GM23338 (cell line): ENCODE measurements around the gene PTPN20. TPM values are rescaled to one million over a fixed set of nuclear protein-coding genes. Genes with fewer than 3 reads are reported as not detected.

Source experiments
- ATAC-seq: fragments of 200-7000 bp; cut with Tn5 transposase; 3 replicates; pipeline ENCODE4 v1.9.1; 2020
- DNase-seq: peaks from one replicate; pipeline ENCODE4 v3.0.0-alpha.2; 2015; ENCODE audit warnings: low spot score
- H2AFZ ChIP-seq: fragments of 200-600 bp; sonication (generic); 2 replicates; pipeline ENCODE4 v1.8.0; 2016; ENCODE audit warnings: antibody characterized with exemption, mild to moderate bottlenecking, moderate library complexity
- H3F3A ChIP-seq: fragments of 200-600 bp; sonication (generic); replicated peaks from 2 replicates; pipeline ENCODE4 v1.8.0; 2017; ENCODE audit warnings: antibody characterized with exemption, mixed run types, low read depth
- H3K27ac ChIP-seq: fragments of 200-600 bp; sonication (generic); 2 replicates; pipeline ENCODE4 v1.6.1; 2016; ENCODE audit warnings: low read depth
- H3K27me3 ChIP-seq: fragments of 200-600 bp; sonication (generic); 2 replicates; pipeline ENCODE4 v1.8.0; 2016; ENCODE audit warnings: mild to moderate bottlenecking, mixed run types, moderate library complexity; ENCODE audit not compliant: insufficient read depth
- H3K36me3 ChIP-seq: fragments of 200-600 bp; sonication (generic); 2 replicates; pipeline ENCODE4 v1.8.0; 2016; ENCODE audit warnings: mild to moderate bottlenecking; ENCODE audit not compliant: insufficient read depth
- H3K4me1 ChIP-seq: fragments of 200-600 bp; sonication (generic); 2 replicates; pipeline ENCODE4 v1.8.0; 2016; ENCODE audit warnings: mild to moderate bottlenecking, moderate library complexity; ENCODE audit not compliant: insufficient read depth
- H3K4me2 ChIP-seq: fragments of 200-600 bp; sonication (generic); 2 replicates; pipeline ENCODE4 v1.7.1; 2017; ENCODE audit warnings: mixed run types
- H3K4me3 ChIP-seq: fragments of 200-600 bp; sonication (generic); 2 replicates; pipeline ENCODE4 v1.6.1; 2016; ENCODE audit warnings: mixed run types
- H3K79me2 ChIP-seq: fragments of 200-600 bp; sonication (generic); replicated peaks from 2 replicates; pipeline ENCODE4 v1.8.0; 2017; ENCODE audit warnings: mild to moderate bottlenecking; ENCODE audit not compliant: insufficient read depth
- H3K9me2 ChIP-seq: fragments of 200-600 bp; sonication (generic); 2 replicates; pipeline ENCODE4 v1.8.0; 2017; ENCODE audit not compliant: insufficient read depth
- H4K20me1 ChIP-seq: fragments of 200-600 bp; sonication (generic); replicated peaks from 2 replicates; pipeline ENCODE4 v1.8.0; 2017; ENCODE audit warnings: mild to moderate bottlenecking; ENCODE audit not compliant: insufficient read depth
- H3K27ac Mint-ChIP-seq: 2 replicates; pipeline ENCODE4 v1.8.0; 2020; ENCODE audit warnings: inconsistent platforms, mild to moderate bottlenecking, moderate library complexity, mixed read lengths
- H3K27me3 Mint-ChIP-seq: 3 replicates; pipeline ENCODE4 v1.8.0; 2022; ENCODE audit warnings: low read depth, mild to moderate bottlenecking, moderate library complexity, mixed read lengths, inconsistent platforms; ENCODE audit not compliant: insufficient read depth, poor library complexity
- H3K36me3 Mint-ChIP-seq: 3 replicates; pipeline ENCODE4 v1.8.0; 2021; ENCODE audit warnings: low read depth, mild to moderate bottlenecking, inconsistent platforms, moderate library complexity, mixed read lengths
- H3K4me1 Mint-ChIP-seq: 3 replicates; pipeline ENCODE4 v1.8.0; 2020; ENCODE audit warnings: mild to moderate bottlenecking, inconsistent platforms, mixed read lengths
- H3K4me3 Mint-ChIP-seq: 3 replicates; pipeline ENCODE4 v1.8.0; 2021; ENCODE audit warnings: moderate library complexity, mild to moderate bottlenecking, inconsistent platforms, mixed read lengths
- H3K9me3 Mint-ChIP-seq: 3 replicates; pipeline ENCODE4 v1.8.0; 2020; ENCODE audit warnings: moderate library complexity, mild to moderate bottlenecking, inconsistent platforms, mixed read lengths
- CREB1 ChIP-seq: fragments of 250-450 bp; sonication (Bioruptor Pico); IDR thresholded peaks from 2 replicates; pipeline ENCODE4 v1.5.0; 2020; ENCODE audit warnings: low read depth, mild to moderate bottlenecking, moderate library complexity
- EZH2 ChIP-seq: fragments of 200-600 bp; sonication (generic); IDR thresholded peaks from one replicate; pipeline ENCODE4 v1.8.0; 2017; ENCODE audit warnings: antibody characterized with exemption, mild to moderate bottlenecking, low read depth; ENCODE audit not compliant: unreplicated experiment
- EZH2phosphoT487 ChIP-seq: fragments of 200-600 bp; sonication (generic); IDR thresholded peaks from one replicate; pipeline ENCODE4 v1.8.1; 2018; ENCODE audit warnings: antibody characterized with exemption; ENCODE audit not compliant: unreplicated experiment
- JUNB ChIP-seq: IDR thresholded peaks from one replicate; pipeline ENCODE4 v1.6.1; 2016; ENCODE audit warnings: antibody characterized with exemption; ENCODE audit not compliant: unreplicated experiment
- NANOG ChIP-seq: IDR thresholded peaks from 2 replicates; pipeline ENCODE4 v1.6.1; 2016; ENCODE audit warnings: antibody characterized with exemption, borderline replicate concordance
- POLR2AphosphoS5 ChIP-seq: IDR thresholded peaks from 2 replicates; pipeline ENCODE4 v1.6.1; 2016; ENCODE audit warnings: antibody characterized with exemption, low read depth
- STAT1 ChIP-seq: IDR thresholded peaks from one replicate; pipeline ENCODE4 v1.6.1; 2016; ENCODE audit warnings: antibody characterized with exemption; ENCODE audit not compliant: unreplicated experiment
- ZNF114 ChIP-seq: fragments of 250-450 bp; sonication (Bioruptor Pico); IDR thresholded peaks from 2 replicates; pipeline ENCODE4 v1.5.0; 2020; ENCODE audit warnings: mild to moderate bottlenecking, moderate library complexity
- ZNF331 ChIP-seq: fragments of 250-450 bp; sonication (Bioruptor Pico); IDR thresholded peaks from 2 replicates; pipeline ENCODE4 v1.5.0; 2020; ENCODE audit warnings: low read depth, mild to moderate bottlenecking, moderate library complexity
- polyA plus RNA-seq: library from polyadenylated mRNA; unstranded; fragments of >200 nt; fragmentation: Nextera tagmentation; extraction: Ambion mirVana; gene quantifications from 2 replicates; pipeline ENCODE4 v1.2.1, GENCODE V29; 2016
- total RNA-seq: library from RNA; depleted of rRNA; stranded (reverse); fragments of >200 nt; shearing (Covaris generic); gene quantifications from 2 replicates; pipeline ENCODE4 v1.2.3, GENCODE V29; 2014
- TF ChIP-seq, protein P1 (sequence below): IDR thresholded peaks from one replicate; pipeline ENCODE4 v1.6.1; 2018; ENCODE audit warnings: antibody characterized with exemption; ENCODE audit not compliant: unreplicated experiment
- TF ChIP-seq, protein P2 (sequence below): IDR thresholded peaks from 2 replicates; pipeline ENCODE4 v1.6.1; 2016; ENCODE audit warnings: antibody characterized with exemption
- TF ChIP-seq, protein P3 (sequence below), 2 experiments: fragments of 200-600 bp in 1 of 2; sonication (generic) in 1 of 2; conservative IDR thresholded peaks; 2 replicates each; pipeline versions ENCODE4 v1.5.1 to v1.6.1; 2016 to 2017; ENCODE audit warnings: antibody characterized with exemption in 2 of 2, low read depth in 2 of 2, mild to moderate bottlenecking in 2 of 2, moderate library complexity in 1 of 2
- TF ChIP-seq, protein P4 (sequence below): fragments of 250-450 bp; sonication (Bioruptor Pico); IDR thresholded peaks from 2 replicates; pipeline ENCODE4 v1.5.0; 2020; ENCODE audit warnings: mild to moderate bottlenecking, moderate library complexity

The PTPN20 gene
- total and polyA plus RNA-seq, 2 experiments from 2014 or later = 0.13 TPM; not detected in 1

DNA sequence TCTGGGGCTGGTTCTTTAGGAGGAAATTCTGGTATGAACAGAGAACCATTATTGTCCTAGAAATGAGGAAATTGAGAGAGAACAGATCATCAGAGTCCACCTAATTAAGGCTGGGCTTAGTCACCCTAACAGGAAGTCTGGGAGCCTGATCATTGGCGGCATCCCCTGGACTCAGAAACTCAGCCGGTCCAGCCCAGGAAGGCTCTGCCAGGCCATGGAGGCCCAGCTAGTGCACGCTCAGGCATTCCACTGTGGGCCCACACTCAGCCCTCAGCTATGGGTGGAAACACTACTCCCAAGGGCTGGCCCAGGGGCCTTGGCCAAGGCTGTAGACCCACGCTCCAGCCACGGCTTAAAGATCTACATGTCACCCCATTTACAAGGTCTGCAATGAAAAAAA lies 109.2 kb downstream of the PTPN20 start:
- peaks cover 4% of the 10 kb centered on the region; the same call in 1 of the 2 replicates for H3K9me2 ChIP-seq
- no peaks in the 10 kb centered on the region for H3K4me1 Mint-ChIP-seq
- H3F3A ChIP-seq = no peaks in the 10 kb centered on the region
- H3K9me3 Mint-ChIP-seq = no peaks in the 10 kb centered on the region; the same call in 1 of the 3 replicates
- H3K4me3 ChIP-seq = no peak overlapping the region
- no peaks in the 10 kb centered on the region for H3K36me3 ChIP-seq
- H2AFZ ChIP-seq = no peak overlapping the region
- H3K27me3 Mint-ChIP-seq = peaks cover 4% of the 10 kb centered on the region
- no peak overlapping the region for H3K27ac Mint-ChIP-seq
- no peak overlapping the region for H3K27ac ChIP-seq
- no peaks in the 10 kb centered on the region for H3K4me1 ChIP-seq
- no peak for DNase-seq
- no peak overlapping the region for H3K4me3 Mint-ChIP-seq
- no peaks in the 10 kb centered on the region for H3K79me2 ChIP-seq
- no peaks in the 10 kb centered on the region for H4K20me1 ChIP-seq
- ATAC-seq = no peak
- no peak for TF ChIP-seq EZH2phosphoT487
- no peak for TF ChIP-seq STAT1
- no peak for TF ChIP-seq EZH2
- TF ChIP-seq, protein P1, sequence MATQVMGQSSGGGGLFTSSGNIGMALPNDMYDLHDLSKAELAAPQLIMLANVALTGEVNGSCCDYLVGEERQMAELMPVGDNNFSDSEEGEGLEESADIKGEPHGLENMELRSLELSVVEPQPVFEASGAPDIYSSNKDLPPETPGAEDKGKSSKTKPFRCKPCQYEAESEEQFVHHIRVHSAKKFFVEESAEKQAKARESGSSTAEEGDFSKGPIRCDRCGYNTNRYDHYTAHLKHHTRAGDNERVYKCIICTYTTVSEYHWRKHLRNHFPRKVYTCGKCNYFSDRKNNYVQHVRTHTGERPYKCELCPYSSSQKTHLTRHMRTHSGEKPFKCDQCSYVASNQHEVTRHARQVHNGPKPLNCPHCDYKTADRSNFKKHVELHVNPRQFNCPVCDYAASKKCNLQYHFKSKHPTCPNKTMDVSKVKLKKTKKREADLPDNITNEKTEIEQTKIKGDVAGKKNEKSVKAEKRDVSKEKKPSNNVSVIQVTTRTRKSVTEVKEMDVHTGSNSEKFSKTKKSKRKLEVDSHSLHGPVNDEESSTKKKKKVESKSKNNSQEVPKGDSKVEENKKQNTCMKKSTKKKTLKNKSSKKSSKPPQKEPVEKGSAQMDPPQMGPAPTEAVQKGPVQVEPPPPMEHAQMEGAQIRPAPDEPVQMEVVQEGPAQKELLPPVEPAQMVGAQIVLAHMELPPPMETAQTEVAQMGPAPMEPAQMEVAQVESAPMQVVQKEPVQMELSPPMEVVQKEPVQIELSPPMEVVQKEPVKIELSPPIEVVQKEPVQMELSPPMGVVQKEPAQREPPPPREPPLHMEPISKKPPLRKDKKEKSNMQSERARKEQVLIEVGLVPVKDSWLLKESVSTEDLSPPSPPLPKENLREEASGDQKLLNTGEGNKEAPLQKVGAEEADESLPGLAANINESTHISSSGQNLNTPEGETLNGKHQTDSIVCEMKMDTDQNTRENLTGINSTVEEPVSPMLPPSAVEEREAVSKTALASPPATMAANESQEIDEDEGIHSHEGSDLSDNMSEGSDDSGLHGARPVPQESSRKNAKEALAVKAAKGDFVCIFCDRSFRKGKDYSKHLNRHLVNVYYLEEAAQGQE = no peak
- no peak for TF ChIP-seq ZNF114 (CRISPR knock-in tag)
- TF ChIP-seq NANOG = no peak
- no peak for TF ChIP-seq POLR2AphosphoS5
- TF ChIP-seq, protein P2, sequence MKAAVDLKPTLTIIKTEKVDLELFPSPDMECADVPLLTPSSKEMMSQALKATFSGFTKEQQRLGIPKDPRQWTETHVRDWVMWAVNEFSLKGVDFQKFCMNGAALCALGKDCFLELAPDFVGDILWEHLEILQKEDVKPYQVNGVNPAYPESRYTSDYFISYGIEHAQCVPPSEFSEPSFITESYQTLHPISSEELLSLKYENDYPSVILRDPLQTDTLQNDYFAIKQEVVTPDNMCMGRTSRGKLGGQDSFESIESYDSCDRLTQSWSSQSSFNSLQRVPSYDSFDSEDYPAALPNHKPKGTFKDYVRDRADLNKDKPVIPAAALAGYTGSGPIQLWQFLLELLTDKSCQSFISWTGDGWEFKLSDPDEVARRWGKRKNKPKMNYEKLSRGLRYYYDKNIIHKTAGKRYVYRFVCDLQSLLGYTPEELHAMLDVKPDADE = no peak
- no peak for TF ChIP-seq JUNB
- TF ChIP-seq ZNF331 (CRISPR knock-in tag) = no peak
- TF ChIP-seq CREB1 (CRISPR knock-in tag) = no peak
- TF ChIP-seq, protein P3, sequence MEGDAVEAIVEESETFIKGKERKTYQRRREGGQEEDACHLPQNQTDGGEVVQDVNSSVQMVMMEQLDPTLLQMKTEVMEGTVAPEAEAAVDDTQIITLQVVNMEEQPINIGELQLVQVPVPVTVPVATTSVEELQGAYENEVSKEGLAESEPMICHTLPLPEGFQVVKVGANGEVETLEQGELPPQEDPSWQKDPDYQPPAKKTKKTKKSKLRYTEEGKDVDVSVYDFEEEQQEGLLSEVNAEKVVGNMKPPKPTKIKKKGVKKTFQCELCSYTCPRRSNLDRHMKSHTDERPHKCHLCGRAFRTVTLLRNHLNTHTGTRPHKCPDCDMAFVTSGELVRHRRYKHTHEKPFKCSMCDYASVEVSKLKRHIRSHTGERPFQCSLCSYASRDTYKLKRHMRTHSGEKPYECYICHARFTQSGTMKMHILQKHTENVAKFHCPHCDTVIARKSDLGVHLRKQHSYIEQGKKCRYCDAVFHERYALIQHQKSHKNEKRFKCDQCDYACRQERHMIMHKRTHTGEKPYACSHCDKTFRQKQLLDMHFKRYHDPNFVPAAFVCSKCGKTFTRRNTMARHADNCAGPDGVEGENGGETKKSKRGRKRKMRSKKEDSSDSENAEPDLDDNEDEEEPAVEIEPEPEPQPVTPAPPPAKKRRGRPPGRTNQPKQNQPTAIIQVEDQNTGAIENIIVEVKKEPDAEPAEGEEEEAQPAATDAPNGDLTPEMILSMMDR (conservative IDR thresholded peaks at IDR 0.05; ENCODE audit: low read depth in 2 of 2) = no peak
- TF ChIP-seq, protein P4, sequence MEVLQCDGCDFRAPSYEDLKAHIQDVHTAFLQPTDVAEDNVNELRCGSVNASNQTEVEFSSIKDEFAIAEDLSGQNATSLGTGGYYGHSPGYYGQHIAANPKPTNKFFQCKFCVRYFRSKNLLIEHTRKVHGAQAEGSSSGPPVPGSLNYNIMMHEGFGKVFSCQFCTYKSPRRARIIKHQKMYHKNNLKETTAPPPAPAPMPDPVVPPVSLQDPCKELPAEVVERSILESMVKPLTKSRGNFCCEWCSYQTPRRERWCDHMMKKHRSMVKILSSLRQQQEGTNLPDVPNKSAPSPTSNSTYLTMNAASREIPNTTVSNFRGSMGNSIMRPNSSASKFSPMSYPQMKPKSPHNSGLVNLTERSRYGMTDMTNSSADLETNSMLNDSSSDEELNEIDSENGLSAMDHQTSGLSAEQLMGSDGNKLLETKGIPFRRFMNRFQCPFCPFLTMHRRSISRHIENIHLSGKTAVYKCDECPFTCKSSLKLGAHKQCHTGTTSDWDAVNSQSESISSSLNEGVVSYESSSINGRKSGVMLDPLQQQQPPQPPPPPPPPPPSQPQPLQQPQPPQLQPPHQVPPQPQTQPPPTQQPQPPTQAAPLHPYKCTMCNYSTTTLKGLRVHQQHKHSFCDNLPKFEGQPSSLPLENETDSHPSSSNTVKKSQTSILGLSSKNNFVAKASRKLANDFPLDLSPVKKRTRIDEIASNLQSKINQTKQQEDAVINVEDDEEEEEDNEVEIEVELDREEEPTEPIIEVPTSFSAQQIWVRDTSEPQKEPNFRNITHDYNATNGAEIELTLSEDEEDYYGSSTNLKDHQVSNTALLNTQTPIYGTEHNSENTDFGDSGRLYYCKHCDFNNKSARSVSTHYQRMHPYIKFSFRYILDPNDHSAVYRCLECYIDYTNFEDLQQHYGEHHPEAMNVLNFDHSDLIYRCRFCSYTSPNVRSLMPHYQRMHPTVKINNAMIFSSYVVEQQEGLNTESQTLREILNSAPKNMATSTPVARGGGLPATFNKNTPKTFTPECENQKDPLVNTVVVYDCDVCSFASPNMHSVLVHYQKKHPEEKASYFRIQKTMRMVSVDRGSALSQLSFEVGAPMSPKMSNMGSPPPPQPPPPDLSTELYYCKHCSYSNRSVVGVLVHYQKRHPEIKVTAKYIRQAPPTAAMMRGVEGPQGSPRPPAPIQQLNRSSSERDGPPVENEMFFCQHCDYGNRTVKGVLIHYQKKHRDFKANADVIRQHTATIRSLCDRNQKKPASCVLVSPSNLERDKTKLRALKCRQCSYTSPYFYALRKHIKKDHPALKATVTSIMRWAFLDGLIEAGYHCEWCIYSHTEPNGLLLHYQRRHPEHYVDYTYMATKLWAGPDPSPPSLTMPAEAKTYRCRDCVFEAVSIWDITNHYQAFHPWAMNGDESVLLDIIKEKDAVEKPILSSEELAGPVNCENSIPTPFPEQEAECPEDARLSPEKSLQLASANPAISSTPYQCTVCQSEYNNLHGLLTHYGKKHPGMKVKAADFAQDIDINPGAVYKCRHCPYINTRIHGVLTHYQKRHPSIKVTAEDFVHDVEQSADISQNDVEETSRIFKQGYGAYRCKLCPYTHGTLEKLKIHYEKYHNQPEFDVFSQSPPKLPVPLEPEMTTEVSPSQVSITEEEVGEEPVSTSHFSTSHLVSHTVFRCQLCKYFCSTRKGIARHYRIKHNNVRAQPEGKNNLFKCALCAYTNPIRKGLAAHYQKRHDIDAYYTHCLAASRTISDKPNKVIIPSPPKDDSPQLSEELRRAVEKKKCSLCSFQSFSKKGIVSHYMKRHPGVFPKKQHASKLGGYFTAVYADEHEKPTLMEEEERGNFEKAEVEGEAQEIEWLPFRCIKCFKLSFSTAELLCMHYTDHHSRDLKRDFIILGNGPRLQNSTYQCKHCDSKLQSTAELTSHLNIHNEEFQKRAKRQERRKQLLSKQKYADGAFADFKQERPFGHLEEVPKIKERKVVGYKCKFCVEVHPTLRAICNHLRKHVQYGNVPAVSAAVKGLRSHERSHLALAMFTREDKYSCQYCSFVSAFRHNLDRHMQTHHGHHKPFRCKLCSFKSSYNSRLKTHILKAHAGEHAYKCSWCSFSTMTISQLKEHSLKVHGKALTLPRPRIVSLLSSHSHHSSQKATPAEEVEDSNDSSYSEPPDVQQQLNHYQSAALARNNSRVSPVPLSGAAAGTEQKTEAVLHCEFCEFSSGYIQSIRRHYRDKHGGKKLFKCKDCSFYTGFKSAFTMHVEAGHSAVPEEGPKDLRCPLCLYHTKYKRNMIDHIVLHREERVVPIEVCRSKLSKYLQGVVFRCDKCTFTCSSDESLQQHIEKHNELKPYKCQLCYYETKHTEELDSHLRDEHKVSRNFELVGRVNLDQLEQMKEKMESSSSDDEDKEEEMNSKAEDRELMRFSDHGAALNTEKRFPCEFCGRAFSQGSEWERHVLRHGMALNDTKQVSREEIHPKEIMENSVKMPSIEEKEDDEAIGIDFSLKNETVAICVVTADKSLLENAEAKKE = no peak
- no peaks in the 10 kb centered on the region for H3K36me3 Mint-ChIP-seq
- no peaks in the 10 kb centered on the region for H3K27me3 ChIP-seq
- H3K4me2 ChIP-seq = no peak overlapping the region
